GM18520 (cell line): ENCODE measurements around the gene C11orf42.
"Not testable (repeated sequence)": the region's sequence is repeated elsewhere in the genome, so short reads cannot be mapped to it uniquely, and the experiment has no call there.

ENCODE experiments used
- ATAC-seq: cut with Tn5 transposase; IDR thresholded peaks from one replicate; pipeline ENCODE4 v1.9.1; 2021; ENCODE audit not compliant: unreplicated experiment

Gene C11orf42

DNA sequence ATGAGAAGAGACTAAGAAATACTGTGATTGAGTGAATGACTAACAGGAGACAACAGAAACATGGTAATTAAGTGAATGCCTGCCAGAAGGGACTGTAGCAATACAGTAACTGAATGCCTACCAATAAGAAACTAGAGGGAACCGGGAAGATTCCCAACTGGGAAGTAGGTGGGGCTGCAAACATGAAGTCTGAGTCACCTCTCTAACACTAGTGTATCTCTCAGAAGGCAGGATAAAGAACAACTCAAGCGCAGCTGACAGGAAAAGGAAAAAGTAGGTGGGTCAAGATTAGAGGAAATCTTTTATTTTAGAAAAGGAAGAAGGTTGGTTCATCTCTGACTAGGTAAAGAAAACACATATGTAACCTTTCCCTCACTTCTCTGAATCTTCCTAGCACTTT, 14.0 kb downstream of the C11orf42 start:
- no peak for ATAC-seq

DNA sequence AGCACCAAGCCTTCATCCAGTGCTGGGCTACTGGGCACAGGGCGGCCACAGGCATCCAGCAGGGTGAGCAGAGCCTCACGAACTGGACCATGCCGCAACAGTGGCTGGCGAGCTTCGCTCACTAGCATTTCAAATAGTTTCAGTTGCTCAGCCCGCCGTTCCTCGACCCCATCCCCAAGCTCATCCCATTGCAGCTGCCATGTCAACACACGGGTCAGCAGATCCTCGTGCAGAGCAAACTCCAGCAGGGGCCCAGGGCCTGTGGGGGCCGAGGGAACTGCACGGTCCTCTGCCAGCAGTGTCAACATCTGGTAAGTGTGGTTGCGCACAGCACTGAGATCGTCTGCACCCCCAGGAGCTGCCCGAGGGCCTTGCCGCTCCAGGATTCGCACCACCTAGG, 18.5 kb downstream of the C11orf42 start:
- no peak for ATAC-seq

DNA sequence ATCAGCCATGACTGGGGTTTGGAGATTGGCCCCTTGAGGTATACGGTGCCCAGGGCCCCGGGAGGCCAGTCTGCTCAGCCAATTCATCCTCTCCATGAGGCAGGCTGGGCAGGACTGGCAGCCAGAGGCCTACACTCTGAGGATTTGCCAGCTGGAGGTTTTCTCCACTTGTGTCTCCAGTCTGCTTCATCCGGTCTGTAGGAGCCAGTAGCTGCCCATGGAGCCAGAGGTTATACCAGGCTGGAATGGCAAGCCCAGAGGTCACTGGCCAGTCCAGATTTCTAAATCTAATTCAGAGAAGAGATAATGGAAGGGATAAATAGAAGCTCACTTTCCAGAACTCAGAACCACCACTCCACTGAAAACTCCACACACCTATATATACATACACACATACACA, 19.1 kb downstream of the C11orf42 start:
- no peak for ATAC-seq

DNA sequence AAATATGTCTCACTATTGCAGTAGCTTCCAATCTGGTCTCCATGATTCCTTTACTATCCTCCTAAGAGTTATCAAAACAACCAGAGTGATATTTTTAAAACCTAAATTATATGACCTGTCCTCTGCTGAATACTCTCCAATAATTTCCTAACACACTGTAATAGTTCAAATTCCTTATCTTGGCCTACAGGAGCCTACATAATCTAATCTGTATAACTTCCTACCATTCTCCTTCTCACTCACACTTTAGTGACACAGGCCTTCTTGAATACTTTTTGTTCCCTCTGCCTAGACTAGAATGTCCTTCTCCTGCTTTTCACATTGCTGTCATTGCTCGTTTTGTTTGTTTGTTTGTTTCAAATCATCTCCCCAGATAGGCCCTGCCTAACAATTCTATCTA, 19.7 kb downstream of the C11orf42 start:
- no peak for ATAC-seq

DNA sequence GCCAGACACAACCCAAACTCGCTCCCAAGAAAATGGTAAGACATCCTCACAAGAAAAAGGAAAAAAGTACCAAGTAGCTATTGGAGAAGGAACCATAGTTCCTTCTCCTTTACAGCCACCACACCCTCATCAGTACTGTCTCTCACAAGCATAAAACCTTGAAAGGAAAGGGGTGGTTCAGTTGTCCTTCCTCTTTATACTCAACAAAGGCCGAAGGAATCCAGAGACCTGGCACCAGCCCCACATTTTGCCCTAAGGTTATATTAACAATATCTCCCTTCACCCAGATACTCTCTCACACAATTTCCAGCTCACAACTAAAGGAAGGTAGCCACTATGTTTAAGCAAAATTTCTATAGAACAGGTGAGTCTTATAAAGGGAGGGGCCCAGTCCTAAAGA, 20.5 kb downstream of the C11orf42 start:
- ATAC-seq, result no peak

DNA sequence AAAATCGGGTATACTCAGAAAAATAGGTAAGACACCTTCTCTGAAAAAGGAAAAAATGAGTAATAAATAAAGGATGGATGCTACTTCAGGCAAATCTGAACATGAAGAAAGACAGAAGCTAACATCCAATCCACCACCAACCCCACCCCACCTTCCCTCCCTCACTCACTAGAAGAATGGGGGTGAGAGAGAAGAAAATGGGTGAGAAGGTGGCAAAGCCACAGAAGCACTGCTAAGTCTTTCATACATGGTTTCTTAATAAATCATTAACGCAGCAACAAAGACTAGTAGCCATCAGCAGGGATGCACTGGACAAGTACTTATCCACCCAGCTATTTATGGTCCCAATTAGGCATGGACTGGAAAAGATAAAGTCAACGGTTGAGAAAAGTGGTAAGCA, 23.2 kb downstream of the C11orf42 start:
- peak; percentile 37 for ATAC-seq

DNA sequence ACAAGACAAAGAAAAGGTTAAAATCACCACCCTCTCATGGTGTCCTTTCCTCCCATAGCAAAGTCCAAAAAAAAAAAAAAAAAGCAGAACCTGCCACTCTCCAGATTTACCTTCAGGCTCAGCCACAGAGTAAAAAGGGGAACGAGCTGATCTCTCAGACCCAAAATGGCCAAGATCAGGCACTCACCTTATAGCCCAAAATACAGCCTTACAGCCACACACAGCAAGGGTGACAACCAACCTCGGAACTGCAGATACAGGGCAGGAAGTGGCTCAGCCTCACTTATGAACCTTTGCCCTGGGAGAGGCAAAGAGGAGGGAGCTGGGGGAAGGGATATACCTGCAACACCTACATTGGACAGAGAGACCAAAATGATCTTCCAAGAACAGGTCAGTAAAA, 24.6 kb downstream of the C11orf42 start:
- ATAC-seq, result no peak

DNA sequence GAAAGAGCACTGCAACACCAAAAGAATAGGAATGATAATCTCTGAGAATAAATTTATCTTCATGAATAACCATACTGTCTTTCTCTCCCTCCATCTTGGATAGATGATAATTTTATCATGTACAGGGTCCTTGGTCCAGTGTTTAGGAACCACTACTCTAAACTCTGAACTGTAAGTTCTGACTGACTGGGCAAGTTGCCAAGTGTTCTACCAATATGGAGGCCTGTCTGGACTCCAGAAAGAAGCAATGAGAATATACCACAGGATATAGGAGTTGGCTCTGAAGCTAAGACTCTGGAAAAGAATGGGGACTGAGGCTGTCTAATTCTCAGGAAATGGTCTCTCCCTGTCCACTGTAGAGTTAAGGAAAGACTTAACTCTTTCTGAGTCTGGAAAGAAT, 27.5 kb downstream of the C11orf42 start:
- ATAC-seq, result no peak

DNA sequence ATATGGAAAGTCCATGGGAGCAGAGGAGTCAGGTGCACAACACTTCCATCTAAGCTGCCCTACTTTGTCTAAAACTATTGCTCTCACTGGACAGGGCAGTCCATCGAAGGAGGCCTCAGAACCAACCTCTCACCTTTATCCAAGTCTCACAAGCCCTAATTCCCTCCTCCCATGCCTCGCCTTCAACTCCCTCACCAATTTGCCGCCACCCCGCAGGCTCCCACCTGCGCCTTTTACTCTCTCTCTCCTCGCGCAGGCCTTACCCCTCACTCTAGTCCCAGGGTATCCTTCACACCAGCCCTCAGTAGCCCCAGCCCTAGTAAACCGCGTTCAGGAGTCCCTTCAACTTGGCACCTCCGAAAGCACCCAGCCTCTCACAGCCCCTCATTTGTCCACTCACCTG, 28.6 kb downstream of the C11orf42 start:
- no peak for ATAC-seq

DNA sequence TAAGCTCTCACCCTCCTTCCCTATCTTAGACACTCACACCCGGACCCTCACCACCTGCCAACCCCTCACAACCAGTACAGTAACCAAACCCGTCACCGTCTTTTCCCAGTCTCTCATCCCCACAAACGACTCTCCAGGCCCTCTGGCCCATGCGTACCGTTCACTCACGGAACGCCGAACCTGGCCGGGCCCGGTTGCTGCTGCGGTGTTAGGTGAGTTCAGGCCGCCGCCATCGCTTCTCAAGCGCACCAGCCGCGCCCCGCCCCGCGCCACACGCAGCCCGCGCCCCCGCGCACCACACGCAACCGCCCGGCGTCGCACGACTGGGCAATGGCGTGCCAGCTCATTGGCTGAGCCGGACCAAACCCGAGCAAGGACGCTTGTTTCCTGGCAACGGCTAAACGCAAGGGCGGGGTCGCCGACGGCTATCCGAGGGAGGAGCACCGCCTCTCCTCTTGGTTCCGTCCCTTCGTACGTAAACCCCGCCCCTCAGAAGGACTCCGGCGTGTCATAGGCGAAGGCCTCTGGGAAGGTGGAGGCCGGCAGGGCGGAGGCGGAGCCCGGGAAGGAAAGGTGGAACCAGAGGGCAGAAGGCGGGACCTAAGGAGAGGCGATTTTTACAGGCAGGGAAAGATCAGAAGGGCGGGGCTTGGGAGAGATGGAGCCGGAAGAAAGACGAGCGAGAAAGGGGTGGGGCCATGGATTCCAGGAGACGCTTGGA, 29.2 kb downstream of the C11orf42 start, which contains the start of gene FHIP1B:
Gene FHIP1B (minus strand): TSS at position 250 of the 721 bp plus-strand sequence. CDS start 10,120 bp downstream, outside the sequence.
- peak; percentile 96 for ATAC-seq

DNA sequence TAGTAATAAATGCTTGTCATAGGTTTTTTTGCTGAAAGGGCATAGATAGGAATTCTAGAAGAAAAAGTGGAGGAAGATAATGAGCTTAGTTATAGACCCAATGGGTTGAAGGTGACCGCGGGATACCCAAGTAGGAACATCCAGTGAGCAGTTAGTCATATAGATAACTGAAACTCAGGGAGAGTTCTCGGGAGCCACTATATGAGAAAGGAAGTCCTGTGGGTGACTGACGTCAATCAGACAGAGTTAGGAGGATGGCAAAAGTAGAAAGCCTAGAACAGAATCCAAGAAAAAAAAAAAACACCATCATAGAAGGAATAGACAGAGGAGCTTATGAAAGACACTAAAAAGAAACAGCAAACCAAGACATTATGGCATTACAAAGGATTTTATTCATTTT, 31.9 kb downstream of the C11orf42 start:
- ATAC-seq, result no peak

DNA sequence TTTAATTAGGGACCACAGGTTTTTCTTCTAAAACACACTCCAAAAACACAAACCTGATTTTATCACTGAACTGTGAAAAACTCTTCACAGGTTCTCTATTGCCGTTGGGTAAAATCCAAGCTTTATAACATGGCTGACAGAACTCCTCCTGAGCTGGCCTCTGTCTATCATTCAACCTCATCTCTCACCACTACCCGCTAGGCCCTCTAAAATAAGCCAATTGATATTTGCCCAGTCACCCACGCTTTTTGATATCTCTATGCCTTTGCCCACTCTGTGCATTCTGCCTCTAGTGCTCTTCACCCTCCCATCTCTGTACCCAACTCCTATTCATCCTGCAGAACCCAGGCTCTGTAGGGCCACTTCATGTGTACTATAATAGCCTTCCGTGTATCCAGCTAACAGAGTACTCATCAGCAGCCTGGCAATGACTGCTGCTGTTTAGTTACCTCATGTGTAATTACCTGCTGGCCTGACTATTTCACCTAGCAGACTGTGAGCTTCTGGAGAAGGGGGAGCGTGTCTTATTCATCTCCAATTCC, 32.5 kb downstream of the C11orf42 start:
- no peak for ATAC-seq

DNA sequence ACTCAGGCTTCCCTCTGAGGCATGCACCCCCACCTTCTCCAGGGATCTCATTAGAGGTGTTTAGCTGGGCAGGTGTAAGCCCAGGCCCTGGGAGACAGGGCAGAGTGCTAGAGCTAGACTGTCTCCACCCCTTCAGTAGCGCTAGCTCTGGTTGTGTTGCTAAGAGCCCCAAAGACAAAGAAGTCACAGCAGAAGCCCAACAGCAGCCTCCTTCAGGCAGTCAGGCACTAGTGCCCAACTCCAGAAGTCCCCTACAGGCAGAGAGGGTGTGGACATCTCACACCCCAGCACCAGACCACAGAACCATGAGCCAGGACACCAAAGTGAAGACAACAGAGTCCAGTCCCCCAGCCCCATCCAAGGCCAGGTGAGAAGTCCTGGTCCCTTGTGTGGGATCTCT, 33.5 kb downstream of the C11orf42 start, which contains the start of gene CNGA4:
Gene CNGA4 (plus strand): TSS at position 188 of the 400 bp plus-strand sequence. CDS start 118 bp downstream, at position 306.
- ATAC-seq, result no peak

DNA sequence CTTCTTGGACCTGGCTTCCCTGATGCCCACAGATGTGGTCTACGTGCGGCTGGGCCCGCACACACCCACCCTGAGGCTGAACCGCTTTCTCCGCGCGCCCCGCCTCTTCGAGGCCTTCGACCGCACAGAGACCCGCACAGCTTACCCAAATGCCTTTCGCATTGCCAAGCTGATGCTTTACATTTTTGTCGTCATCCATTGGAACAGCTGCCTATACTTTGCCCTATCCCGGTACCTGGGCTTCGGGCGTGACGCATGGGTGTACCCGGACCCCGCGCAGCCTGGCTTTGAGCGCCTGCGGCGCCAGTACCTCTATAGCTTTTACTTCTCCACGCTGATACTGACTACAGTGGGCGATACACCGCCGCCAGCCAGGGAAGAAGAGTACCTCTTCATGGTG, 34.8 kb downstream of the C11orf42 start:
- no peak for ATAC-seq

DNA sequence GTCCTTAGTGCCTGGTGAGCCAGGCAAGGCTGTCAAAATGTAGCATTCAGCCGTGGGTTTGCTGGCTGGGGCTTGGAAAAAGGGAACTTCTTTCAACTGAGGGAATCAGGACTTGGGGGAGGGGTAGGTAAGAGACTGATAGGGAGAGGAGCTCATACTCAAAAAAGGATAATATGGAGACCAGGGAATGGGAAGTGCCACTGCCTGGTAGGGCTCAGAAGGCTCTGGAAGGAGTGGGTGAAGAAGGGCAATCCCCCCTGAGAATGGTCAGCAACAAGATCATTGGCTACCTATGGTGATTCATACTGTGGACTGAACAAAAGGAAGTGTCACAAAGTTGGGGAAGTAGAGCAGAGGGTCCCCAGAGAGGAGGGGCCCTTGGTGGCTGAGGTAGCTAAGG, 35.4 kb downstream of the C11orf42 start:
- ATAC-seq, result no peak

DNA sequence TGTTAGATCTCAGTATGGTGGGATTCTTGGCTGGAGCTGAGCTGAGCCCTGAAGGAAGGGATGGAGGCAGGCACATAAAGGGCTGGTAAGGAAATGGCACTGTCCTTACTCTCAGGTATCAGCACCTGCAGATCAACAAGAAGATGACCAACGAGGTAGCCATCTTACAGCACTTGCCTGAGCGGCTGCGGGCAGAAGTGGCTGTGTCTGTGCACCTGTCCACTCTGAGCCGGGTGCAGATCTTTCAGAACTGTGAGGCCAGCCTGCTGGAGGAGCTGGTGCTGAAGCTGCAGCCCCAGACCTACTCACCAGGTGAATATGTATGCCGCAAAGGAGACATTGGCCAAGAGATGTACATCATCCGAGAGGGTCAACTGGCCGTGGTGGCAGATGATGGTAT, 36.0 kb downstream of the C11orf42 start:
- ATAC-seq, result no peak

DNA sequence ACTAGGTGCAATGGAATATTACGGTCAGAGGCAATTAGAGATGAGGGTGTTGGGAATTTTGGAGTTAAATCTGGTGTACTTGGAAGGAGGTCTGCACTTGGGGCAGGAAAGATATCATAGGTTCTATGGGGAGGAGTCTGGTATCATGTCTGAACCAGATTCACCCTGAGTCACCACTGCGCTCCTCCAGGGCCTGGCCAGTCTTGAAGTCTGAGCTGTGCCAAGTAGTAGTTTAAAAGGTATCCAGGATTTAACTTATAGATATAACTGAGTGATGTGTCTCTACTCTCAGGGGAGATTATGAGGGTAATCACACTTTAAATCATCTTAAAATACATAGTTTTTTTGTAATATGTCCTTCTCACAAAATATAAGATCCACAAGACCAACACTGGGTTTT, 40.2 kb downstream of the C11orf42 start:
- no peak for ATAC-seq

DNA sequence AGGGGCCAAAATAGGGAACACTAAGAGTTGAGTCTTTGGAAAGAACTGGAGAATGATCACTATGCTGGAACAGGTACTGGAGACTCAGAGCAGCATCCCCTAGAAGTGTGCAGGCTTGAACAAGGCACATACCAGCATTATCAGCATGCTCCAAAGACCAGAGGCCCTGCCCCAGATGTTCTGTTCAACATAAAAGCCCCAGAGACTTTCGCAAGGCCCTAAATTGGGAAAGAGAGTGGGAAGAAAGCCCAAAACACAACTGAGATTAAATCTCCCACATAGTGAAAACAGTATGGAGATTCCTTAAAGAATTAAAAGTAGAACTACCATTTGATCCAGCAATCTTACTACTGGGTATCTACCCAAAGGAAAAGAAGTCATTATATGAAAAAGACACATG, 42.9 kb downstream of the C11orf42 start:
- ATAC-seq, result no peak

DNA sequence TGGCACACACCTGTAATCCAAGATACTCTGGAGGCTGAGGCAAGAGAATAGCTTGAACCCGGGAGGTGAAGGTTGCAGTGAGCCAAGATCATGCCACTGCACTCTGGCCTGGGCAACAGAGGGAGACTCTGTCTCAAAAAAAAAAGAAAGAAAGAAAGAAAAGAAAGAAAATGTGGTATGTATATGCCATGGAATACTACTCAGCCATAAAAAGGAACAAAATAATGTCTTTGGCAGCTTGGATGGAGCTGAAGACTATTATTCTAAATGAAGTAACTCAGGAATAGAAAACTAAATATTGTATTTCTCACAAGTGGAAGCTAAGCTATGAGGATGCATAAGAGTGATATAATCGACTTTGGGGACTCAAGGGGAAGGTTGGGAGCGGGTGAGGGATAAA, 43.5 kb downstream of the C11orf42 start:
- ATAC-seq, result not testable (repeated sequence)

DNA sequence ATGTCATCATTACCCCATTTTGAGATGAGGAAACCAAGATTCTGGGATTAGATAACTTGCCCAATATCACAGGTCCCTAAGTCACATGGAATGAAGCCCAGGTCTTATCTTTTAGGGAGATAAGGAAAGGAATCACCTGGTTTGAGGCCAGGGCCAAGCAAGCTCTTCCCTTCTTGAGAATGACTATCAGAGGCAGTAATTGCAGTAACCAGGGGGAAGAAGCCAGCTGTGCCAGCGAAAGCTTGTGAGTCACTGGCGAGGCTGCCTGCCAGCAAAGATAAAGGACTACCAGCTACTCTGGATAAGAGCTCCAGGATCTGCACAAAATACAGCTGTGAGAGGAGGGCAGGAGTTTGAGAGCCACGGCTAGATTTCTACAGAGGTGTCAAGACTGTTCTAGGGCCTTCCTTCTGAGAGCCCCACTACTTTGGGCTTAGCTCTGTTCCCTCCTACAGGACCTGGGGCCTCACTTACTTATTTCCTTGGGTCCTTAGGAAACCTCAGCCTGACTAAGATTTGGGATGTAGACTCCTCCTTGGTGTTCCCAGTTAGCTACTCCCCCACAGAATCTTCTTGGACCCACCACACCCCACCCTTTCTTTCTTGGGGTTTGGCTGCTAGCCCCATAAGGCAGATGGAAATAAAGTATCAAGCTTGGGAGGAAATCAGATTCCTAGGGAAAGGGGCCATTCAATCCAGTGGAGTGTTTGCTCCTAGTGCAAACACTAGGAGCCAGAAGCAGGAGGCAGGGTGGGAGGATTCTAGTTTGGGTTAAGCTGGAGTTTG, 44.6 kb downstream of the C11orf42 start:
- no peak for ATAC-seq

DNA sequence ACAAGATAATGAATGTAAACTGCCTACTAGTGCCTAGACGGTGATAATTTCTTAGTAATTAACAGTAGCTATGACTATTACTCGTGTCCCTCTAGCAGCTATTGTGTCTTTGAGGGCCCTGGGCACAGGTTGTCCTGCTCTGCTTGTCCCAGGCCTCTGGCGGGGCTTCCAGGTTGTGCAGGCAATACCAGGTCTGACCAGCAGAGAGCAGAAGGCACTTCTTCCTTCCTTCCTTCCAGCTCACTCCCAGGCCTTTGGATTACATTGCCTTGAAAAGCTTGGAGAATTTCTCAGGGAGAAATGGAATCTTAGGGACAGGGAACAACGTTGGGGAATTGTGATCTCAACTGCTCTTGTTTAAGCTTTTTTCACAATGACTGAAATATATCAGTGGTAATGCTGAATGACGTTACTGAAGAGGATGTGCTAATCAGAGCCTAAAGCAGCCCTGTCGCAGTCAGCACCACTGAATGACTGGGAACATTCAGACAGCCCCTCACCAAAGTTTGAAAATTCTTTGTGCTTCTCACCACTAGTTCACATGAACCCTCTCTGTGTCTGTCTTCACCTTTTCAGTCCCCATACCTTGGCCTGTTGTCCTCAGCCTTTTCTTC, 45.9 kb downstream of the C11orf42 start:
- ATAC-seq, result no peak
